Neural progenitor cell (in vitro differentiated cells): ENCODE data around the gene ORC5. TPM values are rescaled to one million over a fixed set of nuclear protein-coding genes. Genes with fewer than 3 reads are reported as not detected.

ENCODE experiments used
- DNase-seq: peaks from one replicate; pipeline ENCODE4 v3.0.0-alpha.2; 2016; ENCODE audit warnings: low spot score
- H2AFZ ChIP-seq: fragments of 200-600 bp; sonication (generic); replicated peaks from 2 replicates; pipeline ENCODE4 v1.6.1; 2016; ENCODE audit warnings: antibody characterized with exemption
- H3F3A ChIP-seq: fragments of 200-600 bp; sonication (generic); 2 replicates; pipeline ENCODE4 v1.6.1; 2016; ENCODE audit warnings: antibody characterized with exemption, low read depth
- H3K27ac ChIP-seq: fragments of 200-600 bp; sonication (generic); 2 replicates; pipeline ENCODE4 v1.5.1; 2016; ENCODE audit warnings: mild to moderate bottlenecking
- H3K27me3 ChIP-seq: fragments of 200-600 bp; sonication (generic); 2 replicates; pipeline ENCODE4 v1.6.1; 2016; ENCODE audit warnings: mild to moderate bottlenecking, moderate library complexity
- H3K36me3 ChIP-seq: fragments of 200-600 bp; sonication (generic); 2 replicates; pipeline ENCODE4 v1.5.1; 2016
- H3K4me1 ChIP-seq: fragments of 200-600 bp; sonication (generic); 2 replicates; pipeline ENCODE4 v1.6.1; 2016; ENCODE audit warnings: mixed run types
- H3K4me2 ChIP-seq: fragments of 200-600 bp; sonication (generic); 2 replicates; pipeline ENCODE4 v1.6.1; 2016
- H3K4me3 ChIP-seq: fragments of 200-600 bp; sonication (generic); 2 replicates; pipeline ENCODE4 v1.5.1; 2016
- H3K79me2 ChIP-seq: fragments of 200-600 bp; sonication (generic); 2 replicates; pipeline ENCODE4 v1.6.1; 2016; ENCODE audit warnings: low read depth
- H3K9ac ChIP-seq: fragments of 200-600 bp; sonication (generic); 2 replicates; pipeline ENCODE4 v1.6.1; 2016
- H3K9me3 ChIP-seq: fragments of 200-600 bp; sonication (generic); 2 replicates; pipeline ENCODE4 v1.5.1; 2016; ENCODE audit warnings: low read depth
- H4K20me1 ChIP-seq: fragments of 200-600 bp; sonication (generic); 2 replicates; pipeline ENCODE4 v1.6.1; 2016; ENCODE audit warnings: low read depth
- H3K27ac Mint-ChIP-seq: 3 replicates; pipeline ENCODE4 v1.8.0; 2021; ENCODE audit warnings: mixed read lengths
- H3K27me3 Mint-ChIP-seq: 2 replicates; pipeline ENCODE4 v1.8.0; 2022; ENCODE audit warnings: low read depth, mild to moderate bottlenecking, inconsistent platforms, moderate library complexity, mixed read lengths; ENCODE audit not compliant: insufficient read depth
- H3K36me3 Mint-ChIP-seq: 3 replicates; pipeline ENCODE4 v1.8.0; 2021; ENCODE audit warnings: mixed read lengths
- H3K4me1 Mint-ChIP-seq: 3 replicates; pipeline ENCODE4 v1.8.0; 2021; ENCODE audit warnings: mixed read lengths
- H3K4me3 Mint-ChIP-seq: 3 replicates; pipeline ENCODE4 v1.8.0; 2021; ENCODE audit warnings: mild to moderate bottlenecking, moderate library complexity, mixed read lengths
- H3K9me3 Mint-ChIP-seq: 3 replicates; pipeline ENCODE4 v1.8.0; 2020; ENCODE audit warnings: mixed read lengths
- EZH2 ChIP-seq: fragments of 200-600 bp; sonication (generic); IDR thresholded peaks from 2 replicates; pipeline ENCODE4 v1.6.1; 2017; ENCODE audit warnings: antibody characterized with exemption, mild to moderate bottlenecking, moderate library complexity
- EZH2phosphoT487 ChIP-seq: fragments of 200-600 bp; sonication (generic); IDR thresholded peaks from 2 replicates; pipeline ENCODE4 v1.6.1; 2017; ENCODE audit warnings: antibody characterized with exemption
- total RNA-seq: library from RNA; depleted of rRNA; stranded (reverse); fragments of >200 nt; gene quantifications from 2 replicates; pipeline ENCODE4 v1.2.3, GENCODE V29; 2015; ENCODE audit warnings: low replicate concordance
- TF ChIP-seq, protein P1 (sequence below): fragments of 200-600 bp; sonication (generic); IDR thresholded peaks from 2 replicates; pipeline ENCODE4 v1.5.1; 2017; ENCODE audit warnings: antibody characterized with exemption, mild to moderate bottlenecking

The ORC5 gene
- total RNA-seq, 1 donor from 2014 or later = 14.9 TPM

GRCh38 chr7:104149822-104150221 is 58.0 kb downstream of the ORC5 start:
- Histone ChIP-seq H3K27me3 (no peaks in the 10 kb centered on the region), H3K79me2 (no peaks in the 10 kb centered on the region), H3K4me3 (no peak overlapping the region), H4K20me1 (no peaks in the 10 kb centered on the region), H3F3A (no peaks in the 10 kb centered on the region), H3K4me1 (peaks cover 9% of the 10 kb centered on the region), H3K9me3 (no peaks in the 10 kb centered on the region), H3K36me3 (no peaks in the 10 kb centered on the region), H2AFZ (no peak overlapping the region), H3K27ac (no peak overlapping the region), H3K4me2 (no peak overlapping the region), H3K9ac (no peak overlapping the region)
- Mint-ChIP-seq H3K4me3 (no peak overlapping the region), H3K36me3 (peaks cover 16% of the 10 kb centered on the region), H3K4me1 (peaks cover 8% of the 10 kb centered on the region), H3K27ac (no peak overlapping the region), H3K9me3 (no peaks in the 10 kb centered on the region), H3K27me3 (no peaks in the 10 kb centered on the region)
- no peak for TF ChIP-seq EZH2phosphoT487
- TF ChIP-seq, protein P1, sequence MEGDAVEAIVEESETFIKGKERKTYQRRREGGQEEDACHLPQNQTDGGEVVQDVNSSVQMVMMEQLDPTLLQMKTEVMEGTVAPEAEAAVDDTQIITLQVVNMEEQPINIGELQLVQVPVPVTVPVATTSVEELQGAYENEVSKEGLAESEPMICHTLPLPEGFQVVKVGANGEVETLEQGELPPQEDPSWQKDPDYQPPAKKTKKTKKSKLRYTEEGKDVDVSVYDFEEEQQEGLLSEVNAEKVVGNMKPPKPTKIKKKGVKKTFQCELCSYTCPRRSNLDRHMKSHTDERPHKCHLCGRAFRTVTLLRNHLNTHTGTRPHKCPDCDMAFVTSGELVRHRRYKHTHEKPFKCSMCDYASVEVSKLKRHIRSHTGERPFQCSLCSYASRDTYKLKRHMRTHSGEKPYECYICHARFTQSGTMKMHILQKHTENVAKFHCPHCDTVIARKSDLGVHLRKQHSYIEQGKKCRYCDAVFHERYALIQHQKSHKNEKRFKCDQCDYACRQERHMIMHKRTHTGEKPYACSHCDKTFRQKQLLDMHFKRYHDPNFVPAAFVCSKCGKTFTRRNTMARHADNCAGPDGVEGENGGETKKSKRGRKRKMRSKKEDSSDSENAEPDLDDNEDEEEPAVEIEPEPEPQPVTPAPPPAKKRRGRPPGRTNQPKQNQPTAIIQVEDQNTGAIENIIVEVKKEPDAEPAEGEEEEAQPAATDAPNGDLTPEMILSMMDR = no peak
- no peak for DNase-seq

DNA sequence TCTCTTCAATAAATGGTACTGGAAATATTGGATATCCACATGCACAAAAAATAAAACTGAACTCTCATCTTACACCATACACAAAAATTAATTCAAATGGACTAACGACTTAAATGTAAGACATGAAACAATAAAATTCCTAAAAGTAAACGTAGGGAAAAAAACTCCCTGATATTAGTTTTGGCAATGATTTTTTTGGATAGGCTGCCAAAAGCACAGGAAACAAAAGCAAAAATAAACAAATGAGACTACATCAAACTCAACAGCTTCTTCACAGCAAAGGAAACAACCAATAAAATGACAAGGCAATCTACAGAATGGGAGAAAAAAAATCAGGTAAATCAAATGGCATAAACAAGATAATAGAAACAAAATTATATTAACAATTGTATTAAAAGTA is 65.7 kb downstream of the ORC5 start:
- H3K27me3 Mint-ChIP-seq = no peaks in the 10 kb centered on the region
- Histone ChIP-seq H3K9ac (no peak overlapping the region), H2AFZ (no peak overlapping the region), H4K20me1 (no peaks in the 10 kb centered on the region), H3K4me2 (no peak overlapping the region), H3K27ac (no peak overlapping the region), H3F3A (no peaks in the 10 kb centered on the region), H3K79me2 (no peaks in the 10 kb centered on the region), H3K36me3 (no peaks in the 10 kb centered on the region), H3K9me3 (no peaks in the 10 kb centered on the region), H3K27me3 (no peaks in the 10 kb centered on the region), H3K4me1 (peaks cover 3% of the 10 kb centered on the region), H3K4me3 (no peak overlapping the region)
- no peak for DNase-seq
- no peak for TF ChIP-seq EZH2phosphoT487
- no peak for TF ChIP-seq EZH2
- TF ChIP-seq, protein P1 = no peak
- H3K36me3 Mint-ChIP-seq = peaks cover 22% of the 10 kb centered on the region
- H3K27ac Mint-ChIP-seq = no peak overlapping the region
- peaks cover 2% of the 10 kb centered on the region for H3K9me3 Mint-ChIP-seq
- H3K4me3 Mint-ChIP-seq = no peak overlapping the region
- H3K4me1 Mint-ChIP-seq = no peaks in the 10 kb centered on the region

- no peaks in the 10 kb centered on the region for H4K20me1 ChIP-seq
- H3K27ac ChIP-seq = no peak overlapping the region
- no peak overlapping the region for H3K9ac ChIP-seq
- no peaks in the 10 kb centered on the region for H3K9me3 ChIP-seq
- no peak overlapping the region for H2AFZ ChIP-seq
- H3K27me3 ChIP-seq = no peaks in the 10 kb centered on the region
- H3K9me3 Mint-ChIP-seq = peaks cover 2% of the 10 kb centered on the region
- TF ChIP-seq EZH2phosphoT487 (no peak), EZH2 (no peak)
- TF ChIP-seq, protein P1 = no peak
- peaks cover 12% of the 10 kb centered on the region for H3K36me3 Mint-ChIP-seq
- H3K4me3 ChIP-seq = no peak overlapping the region
- DNase-seq = peak; percentile 34
- no peaks in the 10 kb centered on the region for H3K79me2 ChIP-seq
- H3K4me2 ChIP-seq = no peak overlapping the region
- no peaks in the 10 kb centered on the region for H3F3A ChIP-seq
- no peaks in the 10 kb centered on the region for H3K36me3 ChIP-seq
- H3K4me3 Mint-ChIP-seq = no peak overlapping the region
- no peak overlapping the region for H3K27ac Mint-ChIP-seq
- H3K4me1 Mint-ChIP-seq = no peaks in the 10 kb centered on the region
- peaks cover 3% of the 10 kb centered on the region for H3K4me1 ChIP-seq
- no peaks in the 10 kb centered on the region for H3K27me3 Mint-ChIP-seq
Measured at GRCh38 chr7:104137971-104138370, 69.8 kb downstream of the ORC5 start.

DNA sequence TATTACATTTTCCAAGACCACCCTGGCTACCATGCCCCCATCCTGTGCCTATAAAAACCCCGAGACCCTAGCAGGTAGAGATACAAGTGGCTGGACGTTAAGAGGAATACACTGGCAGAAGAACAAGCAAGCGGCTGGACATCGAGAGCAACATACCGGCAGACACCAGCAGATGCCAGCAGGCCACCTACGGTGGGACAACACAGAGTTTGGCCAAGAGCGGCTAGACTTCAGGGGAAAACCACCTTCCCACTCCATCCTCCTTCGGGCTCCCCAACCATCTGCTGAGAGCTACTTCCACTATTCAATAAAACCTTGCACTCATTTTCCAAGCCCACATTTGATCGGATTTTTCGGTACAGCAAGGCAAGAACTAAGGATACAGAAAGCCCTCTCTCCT is 70.3 kb downstream of the ORC5 start:
- Histone ChIP-seq H3K27me3 (no peaks in the 10 kb centered on the region), H3K27ac (no peak overlapping the region), H3K79me2 (no peaks in the 10 kb centered on the region), H3K9ac (no peak overlapping the region), H3K4me1 (peaks cover 3% of the 10 kb centered on the region), H3F3A (no peaks in the 10 kb centered on the region), H4K20me1 (no peaks in the 10 kb centered on the region), H2AFZ (no peak overlapping the region), H3K9me3 (no peaks in the 10 kb centered on the region), H3K36me3 (no peaks in the 10 kb centered on the region), H3K4me2 (no peak overlapping the region), H3K4me3 (no peak overlapping the region)
- Mint-ChIP-seq H3K36me3 (peaks cover 9% of the 10 kb centered on the region), H3K4me3 (no peak overlapping the region), H3K27me3 (no peaks in the 10 kb centered on the region), H3K9me3 (no peaks in the 10 kb centered on the region), H3K4me1 (no peaks in the 10 kb centered on the region), H3K27ac (no peak overlapping the region)
- no peak for DNase-seq
- TF ChIP-seq, protein P1 = no peak
- no peak for TF ChIP-seq EZH2
- TF ChIP-seq EZH2phosphoT487 = no peak
